ENCODE results near the gene PLXNA4. TPM values are rescaled to one million over a fixed set of nuclear protein-coding genes. Genes with fewer than 3 reads are reported as not detected.
A peak's percentile ranks its signal among the peaks of the same experiment; 100 is the strongest.

The PLXNA4 gene
- total RNA-seq, 1 donor from 2014 or later: 5.8 TPM

GRCh38 chr7:132532281-132532680, 44.0 kb downstream of the PLXNA4 start:
- no peak for DNase-seq (ENCODE audit: low spot score)

DNA sequence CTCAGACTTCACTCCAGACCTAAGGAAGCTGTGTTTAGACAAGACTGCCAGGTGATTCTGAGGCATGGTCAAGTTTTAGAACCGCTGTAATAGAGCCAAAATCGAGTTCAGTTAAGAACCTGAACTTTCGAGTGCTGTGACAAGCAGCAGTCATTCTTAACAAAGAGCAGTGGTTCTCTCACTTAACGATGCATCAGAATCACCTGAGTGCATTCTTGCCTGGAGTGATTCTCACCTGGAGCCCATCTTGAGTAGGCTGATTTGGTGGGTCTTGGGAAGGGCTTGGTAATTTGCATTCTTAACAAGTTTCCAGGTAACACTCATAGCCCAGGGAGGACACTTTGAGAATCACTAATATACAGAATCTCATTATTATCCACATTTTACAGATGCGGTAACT, 44.7 kb downstream of the PLXNA4 start:
- no peak for DNase-seq (ENCODE audit: low spot score)

GRCh38 chr7:132528695-132529094, 47.6 kb downstream of the PLXNA4 start:
- DNase-seq (ENCODE audit: low spot score): no peak

DNA sequence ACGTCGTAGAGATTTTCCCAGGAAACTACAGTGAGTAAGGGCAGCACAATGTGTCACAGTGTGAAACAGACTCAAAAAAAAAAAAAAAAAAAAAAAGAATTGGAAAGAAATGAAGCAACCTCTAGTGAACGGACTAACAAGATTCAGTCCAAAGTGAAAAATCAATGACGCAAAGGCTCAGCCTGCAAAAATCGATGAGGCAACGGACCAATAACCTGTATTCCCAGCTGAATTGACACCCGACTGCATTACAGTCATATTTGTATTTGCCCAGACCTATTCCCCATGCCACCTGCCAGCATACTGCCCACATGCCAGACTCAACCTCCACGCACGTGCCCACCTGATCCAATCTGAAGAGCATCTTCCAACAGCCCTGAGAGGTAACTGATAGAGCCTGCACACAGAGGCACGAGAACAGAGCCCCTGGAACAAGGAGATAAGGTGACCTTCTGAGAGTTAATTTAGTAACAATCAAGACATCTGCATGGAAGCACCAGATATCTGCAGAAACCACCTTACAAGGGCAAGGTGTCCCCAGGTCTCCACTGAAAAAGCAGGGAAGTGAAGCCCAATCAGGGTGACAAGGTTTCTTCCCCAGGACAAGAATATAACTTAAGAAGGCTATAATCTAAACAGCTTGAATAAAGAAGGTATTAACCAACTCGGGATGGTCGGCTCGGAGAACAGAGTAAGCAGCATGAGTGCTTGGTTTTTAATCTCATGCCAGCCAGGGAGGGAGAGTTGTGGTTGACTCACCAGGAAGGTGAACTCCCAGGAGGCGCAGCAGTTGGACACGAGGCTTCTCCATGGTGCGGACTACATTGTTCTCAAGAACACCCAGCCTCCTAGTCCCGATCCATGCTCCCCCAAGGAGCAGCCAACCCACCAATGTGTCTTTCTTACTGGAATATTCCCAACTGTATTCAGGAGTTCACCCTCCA, 48.5 kb downstream of the PLXNA4 start:
- peak; percentile 30 for DNase-seq (ENCODE audit: low spot score)

DNA sequence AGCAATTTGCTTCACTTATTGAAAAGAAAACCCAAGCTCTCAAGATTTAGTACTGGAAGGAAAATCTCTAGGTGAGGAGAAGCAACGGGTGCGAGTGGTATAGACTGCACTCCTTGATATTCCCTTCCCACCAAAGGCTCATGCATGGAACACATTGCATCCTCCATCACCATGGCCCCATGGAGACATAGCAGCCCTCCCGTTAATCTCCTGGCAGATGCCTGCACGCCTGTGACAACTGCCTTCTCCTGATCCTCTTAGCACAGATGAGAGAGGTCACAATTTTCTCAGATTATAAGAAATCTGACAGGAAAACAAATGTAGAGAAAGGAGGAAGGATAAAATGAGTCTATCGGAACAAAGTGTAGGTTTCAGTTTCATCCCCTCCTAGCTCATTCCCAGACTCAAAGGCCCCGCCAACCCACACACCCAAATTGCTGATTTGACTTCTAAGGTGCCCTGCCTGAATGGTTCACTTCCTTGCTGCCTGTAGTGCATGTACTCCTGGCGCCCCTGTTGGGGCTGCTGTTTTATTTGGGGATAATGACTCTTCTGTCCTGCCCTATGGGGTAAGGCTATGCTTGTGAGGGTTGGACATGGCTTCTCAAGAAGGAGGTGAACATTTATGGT, 50.0 kb downstream of the PLXNA4 start:
- no peak for DNase-seq (ENCODE audit: low spot score)

GRCh38 chr7:132521423-132521822, 54.8 kb downstream of the PLXNA4 start:
- DNase-seq (ENCODE audit: low spot score): no peak

- no peak for DNase-seq (ENCODE audit: low spot score)
These were observed 55.5 kb downstream of the PLXNA4 start for GRCh38 chr7:132520591-132521280.

DNA sequence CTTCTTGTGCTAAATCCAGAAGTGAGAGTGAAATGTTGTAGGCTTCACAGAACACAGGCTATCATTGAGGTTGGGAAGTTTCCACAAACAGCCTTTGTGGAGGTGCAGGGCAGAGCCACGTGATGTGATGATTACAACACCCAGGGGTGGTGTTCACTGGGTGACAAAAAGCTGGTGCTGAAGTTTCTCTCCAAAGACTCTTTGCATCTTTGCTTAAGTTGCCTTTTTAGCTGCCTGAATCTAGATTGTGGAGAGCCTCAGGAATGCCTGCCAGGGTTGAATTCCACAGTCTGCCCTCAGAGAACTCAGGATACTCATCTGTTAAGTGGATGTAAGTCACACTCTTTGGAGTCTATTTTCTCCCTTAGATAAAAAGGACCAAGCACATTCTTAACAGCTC, 56.3 kb downstream of the PLXNA4 start:
- no peak for DNase-seq (ENCODE audit: low spot score)

DNA sequence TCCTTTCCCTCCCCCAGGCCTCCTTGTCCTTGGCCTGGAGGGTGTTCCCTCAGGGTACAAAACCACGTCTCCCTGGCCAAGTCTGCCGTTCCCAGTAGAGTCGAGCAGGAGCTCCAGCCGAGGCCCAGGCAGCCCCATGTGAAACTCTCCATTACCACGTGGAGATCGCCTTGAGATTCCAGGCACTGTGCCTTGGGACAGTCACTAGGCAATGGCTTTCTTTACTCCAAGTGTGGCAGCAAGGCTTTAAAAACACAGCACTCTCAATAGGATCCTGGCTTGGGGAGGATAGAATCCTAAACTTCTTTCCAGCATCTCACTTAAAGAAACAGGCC, 57.5 kb downstream of the PLXNA4 start:
- no peak for DNase-seq (ENCODE audit: low spot score)

DNA sequence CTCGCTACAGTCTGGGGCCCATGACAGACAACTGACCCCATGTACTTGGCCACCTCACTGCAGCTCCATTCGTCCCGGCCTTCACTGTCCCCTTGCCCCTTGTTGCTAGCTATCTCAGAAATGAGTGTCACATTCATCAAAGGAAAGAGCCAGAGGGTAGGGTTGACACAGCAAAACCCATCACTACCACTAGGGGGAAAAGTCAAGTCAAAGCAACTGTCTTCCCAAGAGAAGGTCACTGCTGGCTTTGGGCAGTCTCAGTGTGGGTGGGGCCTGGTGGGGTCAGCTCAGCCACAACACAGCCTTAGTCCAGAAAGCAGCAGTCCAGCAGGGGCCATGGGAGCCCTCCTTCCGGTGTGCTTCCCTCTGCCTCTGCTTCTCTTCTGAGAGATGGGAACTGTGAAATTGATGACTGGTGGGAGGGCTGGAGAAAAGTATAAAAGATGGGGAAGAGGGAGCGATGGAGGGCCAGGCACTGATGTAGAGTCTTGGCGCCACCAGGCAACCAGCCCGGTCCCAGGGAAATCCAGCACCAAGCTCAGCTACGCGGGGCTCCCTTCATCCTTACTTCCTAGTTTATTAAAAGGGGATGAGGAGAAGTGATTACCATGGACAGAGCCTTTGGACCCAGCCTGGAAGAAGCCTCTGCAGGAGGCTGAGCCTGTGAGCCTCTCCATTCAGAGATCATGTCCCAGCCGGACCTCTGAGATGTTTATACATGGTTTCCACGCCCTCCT, 58.0 kb downstream of the PLXNA4 start:
- no peak for DNase-seq (ENCODE audit: low spot score)

DNA sequence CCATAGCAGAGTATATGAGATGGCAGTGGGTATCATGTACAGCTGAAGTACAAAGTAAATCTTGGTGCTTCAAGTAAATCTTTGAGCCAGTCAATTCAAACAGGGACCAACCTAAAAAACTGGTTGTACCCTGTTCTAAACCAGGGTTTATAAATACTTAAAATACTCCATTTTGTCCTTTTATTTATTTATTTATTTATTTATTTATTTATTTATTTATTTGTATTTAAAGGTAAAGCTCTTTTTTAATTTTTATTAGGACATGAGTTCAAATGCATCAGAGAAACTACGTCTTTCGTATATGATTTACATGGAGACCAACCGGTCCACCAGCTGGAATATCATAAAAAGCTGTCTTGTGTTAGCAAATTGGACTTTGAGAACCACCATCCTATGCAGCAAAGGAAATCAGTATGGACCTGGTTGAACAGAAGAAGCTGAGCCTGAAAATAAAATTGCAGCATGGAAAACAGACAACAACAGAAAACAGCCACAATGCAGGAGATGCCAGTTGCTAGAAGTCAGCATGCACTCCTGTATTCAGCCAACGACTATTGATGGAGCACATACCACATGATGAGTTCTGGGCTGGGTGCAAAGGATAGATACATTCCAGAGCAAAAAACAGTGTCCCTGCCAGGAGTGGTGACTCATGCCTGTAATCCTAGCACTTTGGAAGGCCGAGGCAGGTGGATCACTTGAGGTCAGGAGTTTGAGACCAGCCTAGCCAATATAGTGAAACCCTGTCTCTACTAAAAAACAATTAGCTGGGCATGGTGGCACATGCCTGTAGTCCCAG, 60.0 kb downstream of the PLXNA4 start:
- DNase-seq (ENCODE audit: low spot score): peak; percentile 65

GRCh38 chr7:132515181-132515580, 61.1 kb downstream of the PLXNA4 start:
- DNase-seq (ENCODE audit: low spot score): no peak

- no peak for DNase-seq (ENCODE audit: low spot score)
These were observed 61.8 kb downstream of the PLXNA4 start for GRCh38 chr7:132514430-132514829.

GRCh38 chr7:132511921-132512320, 64.3 kb downstream of the PLXNA4 start:
- no peak for DNase-seq (ENCODE audit: low spot score)

GRCh38 chr7:132511387-132511786, 64.9 kb downstream of the PLXNA4 start:
- no peak for DNase-seq (ENCODE audit: low spot score)

- no peak for DNase-seq (ENCODE audit: low spot score)
These were observed 66.6 kb downstream of the PLXNA4 start for GRCh38 chr7:132509643-132510042.

DNA sequence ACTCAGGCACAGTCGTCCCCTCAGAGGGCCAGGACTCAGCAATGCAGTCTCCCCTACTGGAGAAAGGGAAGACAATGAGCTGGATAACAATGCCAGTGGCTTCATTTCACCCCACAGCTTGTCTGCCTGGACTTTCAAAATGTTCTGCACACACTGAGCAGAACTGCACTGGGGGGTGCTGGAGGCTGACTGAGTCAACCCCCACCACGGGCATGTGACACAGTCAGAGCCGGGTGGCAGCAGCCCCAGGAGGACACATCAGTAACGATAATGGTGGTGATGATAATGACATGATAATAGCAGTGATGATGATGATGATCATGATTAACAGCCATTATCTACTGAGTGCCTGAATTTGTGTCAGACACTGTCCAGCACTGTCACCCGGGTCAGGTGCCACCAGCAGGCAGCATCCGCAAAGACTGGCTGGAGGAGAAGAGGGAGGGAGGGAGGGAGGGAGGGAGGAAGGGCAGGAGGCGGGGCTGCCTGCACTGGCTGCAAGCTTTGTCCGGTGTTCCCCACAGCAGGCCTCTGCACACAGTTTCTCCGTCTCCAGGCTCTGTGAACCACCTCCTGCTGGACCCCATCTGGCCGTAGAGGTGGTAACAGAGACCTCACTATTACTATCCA, 67.4 kb downstream of the PLXNA4 start:
- no peak for DNase-seq (ENCODE audit: low spot score)

- no peak for DNase-seq (ENCODE audit: low spot score)
These were observed 71.4 kb downstream of the PLXNA4 start for GRCh38 chr7:132504852-132505251.

- no peak for DNase-seq (ENCODE audit: low spot score)
These were observed 72.2 kb downstream of the PLXNA4 start for GRCh38 chr7:132504071-132504470.

DNA sequence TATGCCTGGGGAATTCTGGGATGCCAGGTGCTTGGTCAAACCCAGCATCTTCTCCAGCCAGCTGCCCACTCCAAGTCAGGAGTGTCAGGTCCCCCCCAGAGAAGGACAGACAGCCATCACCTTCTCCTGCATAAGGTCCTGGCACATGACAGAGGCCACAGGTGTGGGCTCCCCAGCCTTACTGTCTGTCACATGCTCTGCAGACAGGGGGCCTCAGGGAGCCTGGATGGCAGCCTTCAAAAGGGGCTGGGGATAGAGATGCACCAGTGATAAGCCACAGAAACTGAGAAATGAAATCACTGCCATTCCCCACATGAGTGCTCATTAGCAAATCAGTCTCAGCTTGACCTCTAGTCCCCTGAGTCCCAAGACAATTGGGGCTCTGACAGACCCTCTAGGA, 72.9 kb downstream of the PLXNA4 start:
- no peak for DNase-seq (ENCODE audit: low spot score)

DNA sequence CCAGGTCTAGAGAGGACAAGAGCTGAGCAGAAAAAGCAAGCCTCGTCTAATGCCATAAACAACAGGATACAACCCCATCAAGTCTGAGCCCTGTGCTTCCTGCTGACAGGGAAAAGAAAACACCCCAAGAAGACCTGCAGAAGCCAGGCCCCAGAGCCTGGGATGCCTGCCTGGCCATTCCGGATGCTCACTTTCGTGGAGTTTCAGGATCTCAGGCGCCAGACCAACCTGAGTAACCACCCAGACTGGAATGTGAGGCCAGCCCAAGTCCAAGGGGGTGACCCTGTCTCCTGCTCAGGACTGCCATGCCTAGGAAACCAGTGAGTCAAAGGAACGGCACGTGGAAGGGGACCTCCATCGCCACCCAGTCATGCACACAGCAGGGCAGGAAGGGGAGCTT, 74.3 kb downstream of the PLXNA4 start:
- DNase-seq (ENCODE audit: low spot score): no peak
